Measurements from ENCODE around the gene SLC40A1. TPM values are rescaled to one million over a fixed set of nuclear protein-coding genes. Genes with fewer than 3 reads are reported as not detected.

The SLC40A1 gene
- total RNA-seq, 1 donor from 2014 or later, result 0.86 TPM

DNA sequence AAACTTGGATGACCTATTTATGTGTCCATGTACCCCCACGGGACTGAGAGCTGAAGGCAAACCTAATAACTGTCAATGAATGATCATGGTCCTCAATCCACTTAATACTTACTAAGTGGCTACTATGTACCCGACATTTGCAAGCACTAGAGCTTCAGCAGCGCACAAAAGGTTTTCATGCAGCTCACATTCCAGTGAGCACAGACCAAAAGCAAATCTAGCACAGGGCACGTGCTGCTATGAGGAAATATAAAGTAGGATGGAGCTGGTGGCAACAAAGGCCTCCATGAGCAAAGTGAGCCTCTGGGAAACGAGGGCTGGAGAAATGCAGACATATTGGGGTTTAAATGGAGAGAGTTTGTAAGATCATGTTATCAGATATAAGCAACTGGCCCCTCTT lies 3.5 kb downstream of the SLC40A1 start:
- DNase-seq (ENCODE audit: low spot score), result no peak
- peaks cover 19% of the 10 kb centered on the region for H3K4me1 Mint-ChIP-seq (ENCODE audit: low read depth)
- peaks cover 17% of the 10 kb centered on the region for H3K27me3 Mint-ChIP-seq (ENCODE audit: insufficient read depth)
- no peaks in the 10 kb centered on the region for H3K9me3 Mint-ChIP-seq
- no peak overlapping the region for H3K27ac Mint-ChIP-seq
- intact Hi-C loops (cut with micrococcal nuclease), result no loop called here
- H3K4me3 Mint-ChIP-seq, result no peak overlapping the region
- H3K36me3 Mint-ChIP-seq (ENCODE audit: low read depth), result no peaks in the 10 kb centered on the region

DNA sequence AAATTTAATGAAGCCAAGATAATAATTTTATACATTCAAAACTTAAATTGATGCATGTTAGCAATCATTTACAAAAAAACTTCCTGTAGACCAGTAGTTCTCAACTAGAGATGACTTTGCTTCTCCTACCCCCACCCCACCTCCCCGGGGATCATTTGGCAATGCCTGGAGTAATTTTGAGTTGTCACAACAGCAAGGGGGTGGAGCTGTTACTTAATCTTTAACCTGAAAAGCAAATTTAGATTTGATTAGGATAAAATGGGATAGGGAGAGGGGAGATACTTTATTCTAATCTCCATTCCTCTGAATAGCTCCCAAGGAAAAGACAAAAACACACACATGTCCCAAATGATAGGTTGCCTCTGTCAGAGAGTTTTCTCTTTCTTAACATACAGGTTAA lies 4.2 kb downstream of the SLC40A1 start:
- Mint-ChIP-seq H3K9me3 (no peaks in the 10 kb centered on the region), H3K27me3 (ENCODE audit: insufficient read depth) (peaks cover 11% of the 10 kb centered on the region), H3K36me3 (ENCODE audit: low read depth) (no peaks in the 10 kb centered on the region), H3K4me1 (ENCODE audit: low read depth) (peaks cover 12% of the 10 kb centered on the region), H3K27ac (no peak overlapping the region), H3K4me3 (no peak overlapping the region)
- intact Hi-C loops (cut with micrococcal nuclease), result no loop called here
- DNase-seq (ENCODE audit: low spot score), result no peak

GRCh38 chr2:189574793-189575475 lies 5.7 kb downstream of the SLC40A1 start:
- Mint-ChIP-seq H3K4me3 (no peak overlapping the region), H3K27me3 (ENCODE audit: insufficient read depth) (peaks cover 2% of the 10 kb centered on the region), H3K27ac (no peak overlapping the region), H3K9me3 (no peaks in the 10 kb centered on the region), H3K4me1 (ENCODE audit: low read depth) (peaks cover 7% of the 10 kb centered on the region), H3K36me3 (ENCODE audit: low read depth) (no peaks in the 10 kb centered on the region)
- DNase-seq (ENCODE audit: low spot score), result no peak
- intact Hi-C loops (cut with micrococcal nuclease), result no loop called here

GRCh38 chr2:189570570-189571031 lies 10.0 kb downstream of the SLC40A1 start:
- Mint-ChIP-seq H3K27me3 (ENCODE audit: insufficient read depth) (no peaks in the 10 kb centered on the region), H3K36me3 (ENCODE audit: low read depth) (peaks cover 3% of the 10 kb centered on the region), H3K27ac (no peak overlapping the region), H3K4me3 (no peak overlapping the region), H3K9me3 (no peaks in the 10 kb centered on the region), H3K4me1 (ENCODE audit: low read depth) (peaks cover 9% of the 10 kb centered on the region)
- intact Hi-C loops (cut with micrococcal nuclease), result no loop called here
- DNase-seq (ENCODE audit: low spot score), result no peak

- H3K4me1 Mint-ChIP-seq (ENCODE audit: low read depth), result peaks cover 7% of the 10 kb centered on the region
- H3K36me3 Mint-ChIP-seq (ENCODE audit: low read depth), result peaks cover 3% of the 10 kb centered on the region
- H3K27ac Mint-ChIP-seq, result peak overlapping the region; percentile 33
- no peaks in the 10 kb centered on the region for H3K9me3 Mint-ChIP-seq
- no peak for DNase-seq (ENCODE audit: low spot score)
- no peak overlapping the region for H3K4me3 Mint-ChIP-seq
- intact Hi-C loops (cut with micrococcal nuclease), result no loop called here
- no peaks in the 10 kb centered on the region for H3K27me3 Mint-ChIP-seq (ENCODE audit: insufficient read depth)
Measured at GRCh38 chr2:189569295-189569910, 11.2 kb downstream of the SLC40A1 start.

GRCh38 chr2:189566046-189566445 lies 14.5 kb downstream of the SLC40A1 start:
- Mint-ChIP-seq H3K4me1 (ENCODE audit: low read depth) (peaks cover 7% of the 10 kb centered on the region), H3K9me3 (no peaks in the 10 kb centered on the region), H3K4me3 (no peak overlapping the region), H3K27me3 (ENCODE audit: insufficient read depth) (no peaks in the 10 kb centered on the region), H3K36me3 (ENCODE audit: low read depth) (peaks cover 3% of the 10 kb centered on the region), H3K27ac (no peak overlapping the region)
- no peak for DNase-seq (ENCODE audit: low spot score)
- intact Hi-C loops (cut with micrococcal nuclease), result no loop called here

GRCh38 chr2:189561371-189562038 lies 19.1 kb downstream of the SLC40A1 start:
- Mint-ChIP-seq H3K4me1 (ENCODE audit: low read depth) (peaks cover 5% of the 10 kb centered on the region), H3K27me3 (ENCODE audit: insufficient read depth) (no peaks in the 10 kb centered on the region), H3K4me3 (no peak overlapping the region)

GRCh38 chr2:189560273-189560586 lies 20.4 kb downstream of the SLC40A1 start:
- peaks cover 2% of the 10 kb centered on the region for H3K27me3 Mint-ChIP-seq (ENCODE audit: insufficient read depth)
- no peak overlapping the region for H3K4me3 Mint-ChIP-seq
- peaks cover 5% of the 10 kb centered on the region for H3K4me1 Mint-ChIP-seq (ENCODE audit: low read depth)
- no peaks in the 10 kb centered on the region for H3K9me3 Mint-ChIP-seq
- no peak overlapping the region for H3K27ac Mint-ChIP-seq
- no peak for DNase-seq (ENCODE audit: low spot score)
- no peaks in the 10 kb centered on the region for H3K36me3 Mint-ChIP-seq (ENCODE audit: low read depth)
- intact Hi-C loops (cut with micrococcal nuclease), result no loop called here

More at GRCh38 chr2:189561371-189562038, 19.1 kb downstream of the SLC40A1 start:
- intact Hi-C loops (cut with micrococcal nuclease), result no loop called here
- DNase-seq (ENCODE audit: low spot score), result no peak
- H3K27ac Mint-ChIP-seq, result no peak overlapping the region
- peaks cover 2% of the 10 kb centered on the region for H3K36me3 Mint-ChIP-seq (ENCODE audit: low read depth)
- H3K9me3 Mint-ChIP-seq, result no peaks in the 10 kb centered on the region

DNA sequence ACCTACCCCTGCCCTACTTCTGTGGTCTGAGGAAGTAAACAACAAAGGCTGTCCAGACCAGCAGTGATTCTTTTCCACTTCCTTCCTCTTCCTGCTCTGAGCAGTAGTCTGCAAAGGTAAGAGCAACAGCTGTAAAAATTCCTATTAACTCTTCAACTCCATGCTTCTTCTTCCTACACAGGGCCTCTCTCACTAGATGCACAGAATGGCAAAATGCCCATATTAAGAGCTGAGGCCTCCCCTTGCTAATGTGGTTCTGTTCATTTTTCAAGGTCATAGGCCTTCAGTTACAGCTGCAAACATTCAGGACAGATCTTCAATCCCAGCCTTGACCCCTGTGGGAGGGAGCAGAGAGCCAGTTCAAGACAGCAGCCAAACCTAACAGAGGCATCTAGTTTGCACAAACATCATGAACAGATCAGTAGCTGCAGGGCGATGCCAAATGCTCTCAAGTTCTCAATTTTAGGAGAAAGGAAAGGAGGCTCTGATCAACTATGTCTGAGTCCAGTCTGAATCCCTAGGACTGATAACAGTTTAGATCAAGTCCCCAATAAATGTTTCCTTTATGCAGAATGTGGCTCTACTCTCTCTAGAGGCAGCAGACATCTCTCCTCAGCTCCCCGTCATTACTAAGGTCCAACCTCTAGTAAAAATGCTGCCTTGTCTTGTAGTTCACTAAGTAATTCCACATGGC lies 20.9 kb downstream of the SLC40A1 start:
- DNase-seq (ENCODE audit: low spot score), result no peak
- H3K4me3 Mint-ChIP-seq, result no peak overlapping the region
- H3K4me1 Mint-ChIP-seq (ENCODE audit: low read depth), result peaks cover 5% of the 10 kb centered on the region
- intact Hi-C loops (cut with micrococcal nuclease), result no loop called here
- no peak overlapping the region for H3K27ac Mint-ChIP-seq
- peaks cover 4% of the 10 kb centered on the region for H3K27me3 Mint-ChIP-seq (ENCODE audit: insufficient read depth)
- H3K9me3 Mint-ChIP-seq, result no peaks in the 10 kb centered on the region
- no peaks in the 10 kb centered on the region for H3K36me3 Mint-ChIP-seq (ENCODE audit: low read depth)

GRCh38 chr2:189558516-189559272 lies 21.9 kb downstream of the SLC40A1 start:
- H3K27me3 Mint-ChIP-seq (ENCODE audit: insufficient read depth), result peaks cover 4% of the 10 kb centered on the region
- H3K27ac Mint-ChIP-seq, result no peak overlapping the region
- peaks cover 5% of the 10 kb centered on the region for H3K4me1 Mint-ChIP-seq (ENCODE audit: low read depth)
- no peak for DNase-seq (ENCODE audit: low spot score)
- H3K4me3 Mint-ChIP-seq, result no peak overlapping the region
- H3K9me3 Mint-ChIP-seq, result no peaks in the 10 kb centered on the region
- no peaks in the 10 kb centered on the region for H3K36me3 Mint-ChIP-seq (ENCODE audit: low read depth)
- intact Hi-C loops (cut with micrococcal nuclease), result no loop called here

GRCh38 chr2:189557373-189557772 lies 23.2 kb downstream of the SLC40A1 start:
- Mint-ChIP-seq H3K4me1 (ENCODE audit: low read depth) (peaks cover 5% of the 10 kb centered on the region), H3K36me3 (ENCODE audit: low read depth) (no peaks in the 10 kb centered on the region), H3K27ac (no peak overlapping the region), H3K4me3 (no peak overlapping the region), H3K9me3 (no peaks in the 10 kb centered on the region), H3K27me3 (ENCODE audit: insufficient read depth) (peaks cover 4% of the 10 kb centered on the region)
- intact Hi-C loops (cut with micrococcal nuclease), result no loop called here
- DNase-seq (ENCODE audit: low spot score), result no peak

DNA sequence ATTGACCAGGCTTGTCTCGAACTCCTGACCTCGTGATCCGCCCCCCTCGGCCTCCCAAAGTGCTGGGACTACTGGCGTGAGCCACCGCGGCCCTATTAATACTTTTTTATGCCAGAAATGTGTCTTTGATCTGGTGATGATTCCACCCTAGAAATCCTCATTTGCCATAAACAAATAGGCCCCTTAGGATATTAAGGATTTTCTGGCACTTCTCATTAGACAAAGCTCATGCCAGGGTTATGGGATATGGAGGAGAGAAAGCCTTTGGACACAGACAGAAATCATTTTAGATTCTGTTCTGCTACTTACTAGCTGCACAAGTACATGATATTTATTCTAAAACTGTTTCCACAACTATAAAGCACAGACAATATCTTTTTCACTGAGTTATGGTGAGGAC lies 24.1 kb downstream of the SLC40A1 start:
- H3K9me3 Mint-ChIP-seq, result no peaks in the 10 kb centered on the region
- no peak for DNase-seq (ENCODE audit: low spot score)
- no peak overlapping the region for H3K4me3 Mint-ChIP-seq
- peaks cover 5% of the 10 kb centered on the region for H3K4me1 Mint-ChIP-seq (ENCODE audit: low read depth)
- intact Hi-C loops (cut with micrococcal nuclease), result no loop called here
- H3K27ac Mint-ChIP-seq, result no peak overlapping the region
- no peaks in the 10 kb centered on the region for H3K36me3 Mint-ChIP-seq (ENCODE audit: low read depth)
- H3K27me3 Mint-ChIP-seq (ENCODE audit: insufficient read depth), result peaks cover 4% of the 10 kb centered on the region
